ENCODE data around the gene MS4A2.

- TF ChIP-seq, protein P1, sequence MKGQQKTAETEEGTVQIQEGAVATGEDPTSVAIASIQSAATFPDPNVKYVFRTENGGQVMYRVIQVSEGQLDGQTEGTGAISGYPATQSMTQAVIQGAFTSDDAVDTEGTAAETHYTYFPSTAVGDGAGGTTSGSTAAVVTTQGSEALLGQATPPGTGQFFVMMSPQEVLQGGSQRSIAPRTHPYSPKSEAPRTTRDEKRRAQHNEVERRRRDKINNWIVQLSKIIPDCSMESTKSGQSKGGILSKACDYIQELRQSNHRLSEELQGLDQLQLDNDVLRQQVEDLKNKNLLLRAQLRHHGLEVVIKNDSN (IDR thresholded peaks at IDR 0.05): no peak
- no peak for TF ChIP-seq EGR1 (IDR thresholded peaks at IDR 0.05)
- no peak for TF ChIP-seq CEBPB (IDR thresholded peaks at IDR 0.05)
Measured at GRCh38 chr11:60122414-60123036, 34.1 kb downstream of the MS4A2 start.

Measured in Ishikawa (cell line).